Occipital lobe (tissue), 2 donors: ENCODE measurements around the gene PTPRN2. TPM values are rescaled to one million over a fixed set of nuclear protein-coding genes. Genes with fewer than 3 reads are reported as not detected.

ENCODE experiments used
- DNase-seq: peaks from one replicate; lab custom pipeline; 2025; lab: John Stamatoyannopoulos, UW
- total RNA-seq: library from RNA; depleted of rRNA; stranded (reverse); fragments of >200 nt; gene quantifications from one replicate; pipeline ENCODE4 v1.2.3, GENCODE V29; 2014

The PTPRN2 gene
- total RNA-seq, 1 donor from 2014 or later = 62.2 TPM

DNA sequence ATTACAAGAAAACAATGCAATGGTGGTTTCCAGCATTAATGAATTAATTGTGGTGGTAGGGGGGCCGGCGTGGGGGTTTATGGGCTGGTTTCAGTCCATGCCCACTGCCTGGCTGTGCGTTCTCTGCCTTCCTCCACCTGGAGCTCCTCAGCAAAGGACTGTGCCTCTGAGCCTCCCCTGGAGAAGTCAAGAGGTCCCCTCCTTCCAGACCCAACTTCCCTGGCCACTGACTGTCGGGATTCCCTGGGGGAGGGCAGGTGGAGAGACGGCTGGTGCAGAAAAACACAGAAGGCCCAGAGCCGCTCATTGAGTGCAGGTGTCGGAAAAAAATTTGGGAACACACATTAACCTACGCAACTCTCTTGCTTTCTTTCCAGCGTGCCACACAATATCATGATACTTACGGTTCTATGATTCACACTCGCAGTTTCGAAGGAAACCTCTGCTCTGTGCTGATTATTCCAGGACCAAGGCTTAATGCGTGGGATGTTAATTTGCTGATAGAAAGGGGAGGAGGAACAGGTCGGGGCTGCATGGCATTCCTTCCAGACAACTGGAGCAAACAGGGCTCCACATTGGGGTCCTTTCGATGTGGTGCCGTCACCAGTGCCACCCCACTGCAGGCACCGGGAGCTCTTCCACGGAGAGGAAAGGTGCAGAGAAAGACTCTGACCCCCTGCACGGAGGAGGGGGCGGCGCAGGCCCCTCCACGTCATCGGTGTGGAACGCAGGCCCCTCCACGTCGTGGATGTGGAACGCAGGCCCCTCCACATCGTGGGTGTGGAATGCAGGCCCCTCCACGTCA lies 744.1 kb downstream of the PTPRN2 start:
- no peak for DNase-seq

DNA sequence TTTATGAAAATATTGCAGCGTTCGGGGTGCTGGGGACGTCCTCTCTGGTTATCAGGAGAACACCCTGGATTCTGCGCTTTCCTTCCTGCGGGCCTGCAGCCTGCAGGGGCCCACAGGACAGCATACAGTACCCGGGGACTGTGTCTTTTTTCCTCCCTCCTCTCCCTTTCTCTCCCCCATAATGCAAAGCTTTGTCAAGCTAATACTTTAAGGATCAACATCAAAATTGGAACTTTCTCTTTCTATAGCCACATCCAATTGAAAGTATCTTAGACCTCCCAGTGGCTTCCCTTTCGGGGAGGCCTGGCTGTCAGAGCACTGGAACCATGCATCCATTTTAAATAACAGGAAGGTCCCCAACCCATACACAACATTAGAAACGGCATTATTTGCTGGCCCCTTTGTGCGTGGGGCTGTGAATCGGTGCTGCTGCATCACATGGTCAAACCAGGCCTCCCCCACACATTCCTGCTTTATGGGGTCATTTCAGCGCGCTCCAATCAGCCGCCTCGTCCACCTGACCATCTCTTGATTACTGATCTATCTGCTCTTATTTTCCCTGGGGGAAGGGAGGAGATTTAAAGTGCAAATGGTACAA lies 745.8 kb downstream of the PTPRN2 start:
- DNase-seq = no peak

DNA sequence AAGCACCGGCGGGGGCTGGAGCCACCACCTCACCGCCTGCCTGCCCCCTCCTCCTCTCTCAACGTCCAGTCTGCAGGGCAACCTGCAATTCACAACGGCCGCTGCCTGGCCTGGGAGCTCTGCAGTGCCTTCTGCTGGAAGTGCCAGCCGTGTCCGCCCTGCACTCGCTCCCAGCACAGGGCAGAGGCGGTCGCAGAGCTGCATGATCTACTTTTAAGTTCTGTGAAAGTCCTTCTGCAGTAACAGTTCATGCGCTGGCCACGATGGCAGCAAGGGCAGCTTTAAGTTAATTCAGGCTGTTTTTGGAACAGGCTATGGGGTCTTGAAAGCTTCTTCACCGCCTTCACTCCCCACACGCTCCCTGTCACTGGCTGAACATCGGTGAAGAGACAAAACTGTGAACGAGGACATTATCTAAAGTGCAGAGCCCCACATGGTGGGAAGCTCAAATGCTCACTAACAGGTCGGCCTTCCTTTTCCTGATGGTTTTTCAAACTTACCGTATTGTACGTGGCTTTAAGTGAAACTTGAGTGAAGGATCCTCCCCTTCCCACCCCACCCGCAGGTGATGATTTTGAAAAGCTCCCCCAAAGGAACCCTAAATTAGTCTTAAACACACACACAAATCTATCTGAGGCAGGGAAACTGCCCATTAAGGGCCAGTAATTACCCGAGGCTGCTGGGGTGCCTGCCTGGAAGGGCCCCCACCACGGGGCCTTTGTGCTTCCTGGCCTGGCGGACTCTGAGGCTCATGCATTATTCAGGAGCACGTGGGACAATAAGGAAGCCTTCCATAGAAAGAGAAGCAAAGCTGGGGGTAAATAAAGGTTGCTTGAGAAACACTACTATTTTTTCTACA lies 746.5 kb downstream of the PTPRN2 start:
- DNase-seq = no peak

DNA sequence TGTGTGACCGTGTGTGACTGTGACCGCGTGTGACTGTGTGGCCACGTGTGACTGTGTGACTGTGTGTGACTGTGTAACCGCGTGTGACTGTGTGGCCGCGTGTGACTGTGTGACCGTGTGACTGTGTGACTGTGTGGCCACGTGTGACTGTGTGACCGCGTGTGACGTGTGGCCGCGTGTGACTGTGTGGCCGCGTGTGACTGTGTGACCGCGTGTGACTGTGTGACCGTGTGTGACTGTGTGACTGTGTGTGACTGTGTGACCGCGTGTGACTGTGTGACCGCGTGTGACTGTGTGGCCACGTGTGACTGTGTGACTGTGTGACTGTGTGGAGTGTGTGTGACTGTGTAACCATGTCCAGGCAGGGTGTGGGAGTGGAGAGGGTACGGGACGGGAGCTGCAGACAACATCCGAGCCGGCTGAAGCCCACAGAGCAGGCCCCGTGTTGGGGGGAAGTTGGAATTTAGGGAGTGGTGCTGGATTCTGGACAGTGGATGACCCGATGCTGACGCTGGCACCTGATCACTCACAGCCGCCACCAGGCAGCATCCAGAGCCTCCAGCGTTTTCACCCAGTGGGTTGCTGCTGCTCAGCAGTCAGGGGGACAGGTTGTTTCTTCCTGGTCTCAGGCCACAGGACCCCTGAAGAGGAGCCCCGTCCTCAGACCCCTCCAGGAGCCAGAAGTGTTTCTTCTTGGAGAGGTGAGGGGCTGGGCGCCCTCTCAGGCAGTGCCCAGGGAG lies 747.3 kb downstream of the PTPRN2 start:
- DNase-seq = no peak

DNA sequence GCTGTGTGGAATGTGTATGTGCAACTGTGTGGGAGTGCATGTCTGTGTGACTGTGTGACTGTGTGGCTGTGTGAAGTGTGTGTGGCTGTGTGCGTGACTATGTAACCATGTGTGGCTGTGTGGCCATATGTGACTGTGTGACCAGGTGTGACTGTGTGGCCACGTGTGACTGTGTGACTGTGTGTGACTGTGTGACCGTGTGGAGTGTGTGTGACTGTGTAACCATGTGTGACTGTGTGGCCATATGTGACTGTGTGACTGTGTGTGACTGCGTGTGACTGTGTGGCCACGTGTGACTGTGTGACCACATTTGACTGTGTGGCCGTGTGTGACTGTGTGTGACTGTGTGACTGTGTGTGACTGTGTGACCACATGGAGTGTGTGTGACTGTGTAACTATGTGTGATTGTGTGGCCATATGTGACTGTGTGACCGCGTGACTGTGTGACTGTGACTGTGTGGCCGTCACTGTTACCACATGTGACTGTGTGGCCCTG lies 747.9 kb downstream of the PTPRN2 start:
- no peak for DNase-seq

DNA sequence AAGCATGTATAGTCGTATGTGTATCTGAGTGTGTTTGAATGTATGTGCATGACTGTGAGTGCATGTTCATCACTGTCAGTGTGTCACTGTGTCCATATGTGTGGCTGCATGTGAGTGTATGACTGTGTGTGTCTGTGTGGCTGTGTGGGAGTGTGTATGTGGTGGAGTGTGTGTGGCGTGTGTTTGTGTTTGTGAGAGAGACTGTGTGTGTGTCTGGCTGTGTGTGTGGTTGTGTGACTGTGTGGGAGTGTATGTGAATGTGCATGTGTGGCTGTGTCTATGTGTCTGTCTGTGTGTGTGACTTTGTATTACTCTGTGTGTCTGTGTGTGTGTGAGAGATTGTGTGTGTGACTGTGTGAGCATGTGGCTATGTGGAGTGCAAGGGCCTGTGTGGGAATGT lies 748.4 kb downstream of the PTPRN2 start:
- DNase-seq = no peak

DNA sequence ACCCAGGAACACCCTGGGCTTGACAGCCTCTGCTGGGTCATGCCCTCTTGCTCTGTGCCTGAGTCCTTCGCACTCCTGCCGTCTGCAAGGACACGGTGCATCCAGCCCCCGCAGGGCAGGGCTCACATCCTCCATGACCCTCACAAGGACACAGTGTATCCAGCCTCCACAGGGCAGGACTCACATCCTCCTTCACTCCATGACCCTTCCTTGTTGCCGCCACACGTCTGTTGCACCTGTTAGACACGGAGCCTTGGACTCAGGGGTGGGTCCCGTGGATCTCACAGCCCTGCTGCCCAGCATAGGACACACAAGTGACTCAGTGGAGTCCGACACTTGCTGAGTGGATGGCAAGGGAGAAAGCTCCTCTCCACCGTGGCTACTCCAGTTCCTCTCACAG lies 750.1 kb downstream of the PTPRN2 start:
- no peak for DNase-seq

DNA sequence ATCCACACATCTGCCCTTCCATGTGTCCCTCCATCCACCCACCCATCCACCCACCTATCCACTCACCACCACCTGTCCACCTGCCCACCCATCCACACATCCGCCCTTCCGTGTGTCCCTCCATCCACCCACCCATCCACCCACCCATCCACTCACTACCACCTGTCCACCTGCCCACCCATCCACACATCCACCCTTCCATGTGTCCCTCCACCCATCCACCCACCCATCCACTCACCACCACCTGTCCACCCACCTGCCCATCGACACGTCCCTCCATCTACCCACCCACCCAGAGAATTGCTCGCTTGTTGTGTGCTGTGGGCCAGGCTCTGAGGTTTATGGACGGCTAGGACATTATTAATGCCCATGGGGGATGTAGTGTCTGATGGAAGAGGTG lies 750.6 kb downstream of the PTPRN2 start:
- no peak for DNase-seq

DNA sequence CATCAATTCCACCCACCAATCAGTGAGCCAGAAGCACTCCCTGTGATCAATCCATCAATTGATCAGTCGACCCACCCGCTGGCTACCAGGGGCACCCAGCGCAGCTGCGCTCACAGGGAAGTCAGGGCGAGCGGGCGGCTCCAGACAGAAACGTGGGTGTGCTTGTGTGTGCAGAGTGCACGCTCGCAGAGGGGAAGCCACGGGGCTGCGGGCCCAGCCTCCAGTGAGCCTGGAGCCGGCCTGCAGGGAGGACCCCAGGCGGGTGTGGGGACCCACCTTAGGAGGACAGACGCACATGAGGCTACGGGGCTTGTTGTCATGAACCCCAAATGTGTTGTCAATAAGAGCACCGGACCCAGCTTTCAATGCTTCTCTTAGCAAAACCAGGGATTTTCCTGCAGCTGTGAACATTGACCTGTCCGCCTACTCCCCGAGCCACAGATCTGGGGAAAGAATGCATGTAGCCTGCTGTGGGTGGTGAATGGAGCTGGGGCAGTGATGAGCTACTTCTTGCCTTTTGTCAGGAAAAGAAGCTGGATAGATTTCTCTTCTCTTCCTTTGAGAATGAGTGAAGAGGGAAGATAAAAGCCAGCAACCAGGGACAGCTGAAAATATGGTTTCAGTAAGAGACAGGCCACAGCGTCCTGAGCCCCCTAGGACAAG lies 753.0 kb downstream of the PTPRN2 start:
- no peak for DNase-seq

DNA sequence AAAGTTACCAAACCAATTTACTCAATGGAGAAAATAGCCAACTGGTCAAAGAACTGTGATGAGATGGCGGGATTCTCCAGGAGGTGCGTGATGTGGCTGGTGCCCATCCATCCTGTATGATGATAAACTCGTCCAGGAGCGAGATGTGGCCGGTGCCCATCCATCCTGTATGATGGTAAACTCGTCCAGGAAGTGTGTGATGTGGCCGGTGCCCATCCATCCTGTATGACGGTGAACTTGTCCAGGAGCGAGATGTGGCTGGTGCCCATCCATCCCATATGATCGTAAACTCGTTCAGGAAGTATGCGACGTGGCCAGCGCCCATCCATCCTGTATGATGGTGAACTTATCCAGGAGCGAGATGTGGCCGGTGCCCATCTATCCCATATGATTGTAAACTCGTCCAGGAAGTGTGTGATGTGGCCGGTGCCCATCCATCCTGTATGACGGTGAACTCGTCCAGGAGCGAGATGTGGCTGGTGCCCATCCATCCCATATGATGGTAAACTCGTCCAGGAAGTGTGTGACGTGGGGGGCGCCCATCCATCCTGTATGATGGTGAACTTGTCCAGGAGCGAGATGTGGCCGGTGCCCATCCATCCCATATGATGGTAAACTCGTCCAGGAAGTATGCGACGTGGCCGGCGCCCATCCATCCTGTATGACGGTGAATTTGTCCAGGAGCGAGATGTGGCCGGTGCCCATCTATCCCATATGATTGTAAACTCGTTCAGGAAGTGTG lies 754.6 kb downstream of the PTPRN2 start:
- DNase-seq = no peak

DNA sequence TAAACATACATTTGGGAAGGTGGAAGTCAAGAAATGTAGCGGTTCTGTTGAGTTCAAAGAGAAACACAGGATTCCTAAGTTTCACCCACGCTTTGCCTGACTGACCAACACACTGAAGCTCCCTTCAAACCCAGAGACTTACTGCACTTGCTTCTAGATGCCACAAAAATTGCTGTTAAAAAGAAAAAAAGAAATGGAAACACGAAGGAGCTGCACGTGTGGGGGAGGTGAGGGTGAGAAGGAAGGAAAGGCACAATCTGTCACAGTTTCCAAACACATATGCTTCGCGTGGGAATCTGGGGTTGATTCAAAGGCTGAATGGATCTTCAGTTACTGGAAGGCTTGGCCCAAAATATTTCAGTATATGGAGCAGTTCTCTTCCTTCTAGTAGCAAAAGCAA lies 755.2 kb downstream of the PTPRN2 start:
- peak; percentile 22 for DNase-seq

DNA sequence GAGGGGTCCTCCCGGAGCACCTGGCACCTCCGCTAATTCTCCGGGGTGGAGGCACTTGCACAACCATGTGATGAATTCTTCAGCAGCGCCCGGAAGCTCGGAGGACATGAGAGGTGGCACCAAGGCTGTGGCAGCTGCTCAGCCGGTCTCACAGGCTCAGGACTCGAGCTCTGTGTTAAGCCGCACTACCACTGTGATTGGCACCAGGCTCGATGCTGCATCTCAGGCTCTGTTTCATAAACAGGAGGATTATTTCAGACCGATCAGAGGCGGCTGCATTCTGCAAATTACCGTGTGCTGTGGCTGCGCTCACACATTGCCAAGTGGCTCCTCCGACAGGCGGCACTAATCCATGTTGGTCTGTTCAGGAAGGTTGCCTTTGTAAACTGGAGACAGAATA lies 755.6 kb downstream of the PTPRN2 start:
- no peak for DNase-seq

DNA sequence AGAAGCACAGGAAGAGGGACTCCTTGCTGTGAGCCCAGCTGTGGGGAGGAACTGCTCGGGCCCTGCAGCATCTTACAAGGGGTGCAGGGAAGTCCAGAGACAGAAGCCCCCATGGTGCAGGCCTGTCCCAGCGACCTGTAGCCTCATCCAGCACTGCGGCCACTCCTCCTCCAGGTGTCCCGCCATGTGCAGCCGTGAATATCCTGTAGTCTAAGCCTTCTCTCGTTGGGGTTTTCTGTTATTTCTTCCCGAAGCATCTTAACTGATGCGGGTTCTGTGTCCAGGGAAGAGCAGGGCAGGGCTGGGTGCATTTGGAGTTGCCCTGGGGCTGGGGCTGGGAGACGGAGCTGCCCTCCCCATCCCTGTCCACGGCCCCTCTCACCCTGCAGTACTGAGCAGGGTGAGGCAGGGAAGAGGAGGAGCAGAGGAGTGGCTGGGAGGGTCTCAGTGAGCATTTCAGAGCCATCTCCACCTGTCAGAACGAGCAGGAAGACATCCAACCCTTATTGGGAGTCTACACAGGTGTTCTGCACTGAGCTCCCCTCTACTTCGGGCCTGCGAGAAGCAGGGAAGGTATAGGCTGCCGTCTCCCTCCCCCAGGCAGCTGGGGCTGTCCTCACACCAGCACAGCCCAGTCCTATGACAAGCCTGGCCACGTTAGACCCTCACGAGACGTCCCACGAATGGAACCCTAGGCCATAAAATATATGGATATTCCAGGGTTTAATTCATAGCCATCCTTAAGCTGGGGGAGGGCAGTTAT lies 756.3 kb downstream of the PTPRN2 start:
- DNase-seq = no peak

DNA sequence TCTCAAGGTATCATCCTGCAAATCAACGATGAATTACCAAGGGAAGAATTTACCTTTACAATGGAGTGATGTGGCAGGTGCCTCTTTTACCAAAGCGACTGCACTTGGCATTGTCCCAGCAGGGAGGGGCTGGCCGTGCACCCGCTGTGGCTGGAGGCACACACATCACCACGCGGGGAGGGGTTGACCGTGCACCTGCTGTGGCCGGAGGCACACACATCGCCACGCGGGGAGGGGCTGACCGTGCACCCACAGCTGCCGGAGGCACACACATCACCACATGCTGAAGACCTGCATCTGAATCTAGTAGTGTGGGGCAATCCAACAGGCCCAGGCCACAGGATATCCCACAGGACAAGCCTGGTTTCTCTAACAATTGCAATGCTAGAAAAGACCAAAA lies 757.3 kb downstream of the PTPRN2 start:
- DNase-seq = no peak

DNA sequence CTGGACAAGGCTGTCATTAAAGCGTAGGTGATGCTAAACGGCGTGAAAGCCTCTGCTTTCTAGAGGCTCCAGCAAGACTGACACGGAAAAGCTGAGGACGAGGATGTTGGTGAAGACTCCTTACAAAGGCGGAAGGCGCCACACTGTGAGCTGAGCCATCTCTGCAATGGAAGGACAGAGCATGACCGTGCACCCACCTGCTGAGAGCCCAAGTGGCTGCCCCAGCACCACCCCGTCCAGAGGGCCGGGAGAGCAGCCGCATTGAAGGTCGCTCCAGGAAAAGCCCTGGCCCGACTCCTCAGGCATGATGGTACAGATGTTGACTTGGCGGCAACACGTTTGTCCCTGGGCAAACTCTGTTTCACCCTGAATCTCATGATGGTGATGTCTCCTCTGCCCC lies 758.1 kb downstream of the PTPRN2 start:
- DNase-seq = no peak

DNA sequence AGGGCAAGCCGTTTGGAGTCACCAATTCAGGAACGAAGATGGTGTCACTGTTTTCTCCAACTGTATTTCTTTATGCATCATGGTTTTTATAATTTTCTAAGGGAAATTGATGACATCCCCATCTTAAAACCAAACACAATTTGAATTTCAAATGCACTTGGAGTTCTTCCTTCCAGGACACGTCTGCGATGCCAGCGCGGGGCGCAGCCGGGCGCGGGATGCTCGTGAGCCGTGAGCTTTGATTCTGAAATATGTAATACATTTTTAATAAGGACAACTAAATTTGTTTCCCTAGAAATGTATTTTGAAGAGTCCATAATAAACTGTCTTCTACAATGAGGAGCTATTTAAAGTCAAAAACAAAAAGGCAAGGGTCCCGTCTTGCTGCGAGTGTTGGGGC lies 758.7 kb downstream of the PTPRN2 start:
- DNase-seq = no peak

DNA sequence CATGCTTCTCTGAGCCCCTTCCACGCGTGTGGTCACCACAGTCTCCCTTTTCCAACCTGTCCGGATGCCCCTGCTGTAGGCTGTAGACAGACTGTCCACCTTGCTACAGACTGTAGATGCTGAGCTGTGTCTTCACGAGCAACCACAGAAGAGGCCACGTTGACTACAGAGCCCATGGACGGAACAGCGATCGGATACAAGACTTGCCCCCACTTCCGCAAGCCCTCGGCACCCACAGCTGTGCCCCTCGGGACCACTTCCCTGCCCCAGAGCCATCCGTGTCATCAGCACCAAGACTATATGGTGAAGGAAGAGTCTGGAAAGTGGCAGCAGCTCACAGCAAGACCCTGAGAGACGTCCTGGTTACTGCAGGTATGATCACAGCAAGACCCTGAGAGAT lies 759.4 kb downstream of the PTPRN2 start:
- no peak for DNase-seq

DNA sequence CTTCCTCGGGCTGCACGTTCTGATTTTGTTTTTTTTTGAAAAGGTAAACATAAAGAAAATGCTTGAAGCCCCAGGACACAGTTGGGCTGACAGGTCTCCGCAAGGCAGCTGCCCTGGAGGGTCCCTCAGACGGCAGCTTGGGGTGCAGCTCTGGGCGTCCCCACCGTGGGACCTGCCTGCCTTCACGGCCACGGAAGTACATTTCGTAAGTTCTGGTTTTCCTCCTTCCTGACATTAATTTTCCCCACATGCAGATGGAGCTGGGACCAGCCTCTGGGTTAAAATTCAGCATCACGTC lies 759.8 kb downstream of the PTPRN2 start:
- DNase-seq = no peak

DNA sequence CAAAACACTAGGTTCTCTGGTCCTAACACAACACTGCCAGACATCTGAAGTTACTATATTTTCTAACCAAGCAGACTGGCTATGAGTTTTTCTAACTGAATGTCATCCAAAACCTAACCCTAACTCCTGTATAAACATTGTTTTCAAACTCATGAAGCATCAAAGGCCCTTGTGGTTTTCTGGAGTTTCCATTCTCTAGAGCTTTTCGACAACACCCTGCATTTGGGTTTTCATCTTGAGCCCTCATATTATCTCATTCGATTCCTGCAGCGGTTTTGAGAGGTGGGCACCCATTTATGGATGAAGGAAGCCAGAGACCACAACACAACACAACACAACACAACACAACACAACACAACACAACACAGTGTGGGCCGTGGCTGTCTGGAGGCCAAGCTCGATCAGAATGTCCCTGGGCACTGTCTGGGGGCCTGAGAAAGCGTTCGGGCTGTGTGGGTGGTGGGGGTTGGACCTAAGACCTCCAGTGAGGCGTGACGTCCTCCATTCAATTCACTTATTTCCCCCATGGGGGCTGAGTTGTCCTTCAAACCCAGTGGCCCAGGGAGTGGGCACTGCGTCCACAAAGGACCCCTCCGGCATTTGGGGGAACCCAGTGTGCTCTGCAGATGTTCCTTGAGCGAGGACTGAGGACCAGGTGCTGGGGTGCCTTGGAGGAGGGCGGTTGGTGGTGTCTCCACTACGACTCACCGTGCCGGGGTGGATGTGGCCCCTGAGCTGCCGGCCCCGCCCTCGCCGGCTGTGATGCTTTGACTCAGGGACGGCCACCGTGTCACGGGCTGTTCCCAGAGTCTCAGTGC lies 760.4 kb downstream of the PTPRN2 start:
- no peak for DNase-seq
